GM12878 (cell line): ENCODE results near the gene CYP4V2. TPM values are rescaled to one million over a fixed set of nuclear protein-coding genes. Genes with fewer than 3 reads are reported as not detected.

Source experiments
- CEBPB ChIP-seq, 2 experiments: fragments of 150-350 bp in 1 of 2; IDR thresholded peaks; 2 replicates each; pipeline ENCODE4 v1.6.1; 2012 to 2014; ENCODE audit warnings: low read depth in 2 of 2, low read length in 2 of 2, borderline replicate concordance in 1 of 2, inconsistent platforms in 1 of 2
- CEBPZ ChIP-seq: fragments of 150-350 bp; IDR thresholded peaks from 2 replicates; pipeline ENCODE4 v1.6.1; 2016; ENCODE audit warnings: low read depth, low read length
- EP300 ChIP-seq, 2 experiments: fragments of 150-350 bp in 1 of 2; IDR thresholded peaks; 2 replicates each; pipeline ENCODE4 v1.6.1; 2011 to 2012; ENCODE audit warnings: low read depth in 2 of 2, low read length in 2 of 2, borderline replicate concordance in 1 of 2, improper control_type of control experiment in 1 of 2, inconsistent platforms in 1 of 2; ENCODE audit not compliant: control insufficient read depth in 1 of 2
- FOS ChIP-seq: IDR thresholded peaks from 3 replicates; pipeline ENCODE4 v1.6.1; 2011; ENCODE audit warnings: borderline replicate concordance; ENCODE audit not compliant: insufficient read length; ENCODE audit errors: extremely low read depth
- NKRF ChIP-seq: fragments of 450-650 bp; conservative IDR thresholded peaks from 2 replicates; pipeline ENCODE4 v1.6.1; 2017; ENCODE audit warnings: mild to moderate bottlenecking, moderate library complexity
- WRNIP1 ChIP-seq: IDR thresholded peaks from 2 replicates; pipeline ENCODE4 v1.6.1; 2011; ENCODE audit warnings: low read depth, low read length, improper control_type of control experiment, borderline replicate concordance
- ZBED1 ChIP-seq: IDR thresholded peaks from 2 replicates; pipeline ENCODE4 v1.6.1; 2016; ENCODE audit warnings: borderline replicate concordance
- polyA plus RNA-seq, 11 experiments: library from polyadenylated mRNA; depleted of rRNA in 4 of 11; unstranded in 6 of 11; stranded (reverse) in 5 of 11; fragments of >200 nt; fragmentation: Nextera tagmentation in 4 of 11; fragmentation: Illumina TruSeq in 1 of 11; extraction: Ambion mirVana in 4 of 11; extraction: Trizol in 1 of 11; gene quantifications; 1 replicate in 1 of 11; 2 replicates in 10 of 11; pipeline versions ENCODE4 v1.2.1 to v1.2.3, GENCODE V29; 2011 to 2016; ENCODE audit warnings: inconsistent platforms in 2 of 11, missing spikeins in 2 of 11, low read depth in 1 of 11
- total RNA-seq, 4 experiments: library from RNA; depleted of rRNA in 3 of 4; stranded (reverse); fragments of >200 nt in 3 of 4; fragmentation: Illumina TruSeq in 1 of 4; extraction: Trizol in 1 of 4; gene quantifications; 2 replicates each; pipeline versions ENCODE4 v1.2.1 to v1.2.3, GENCODE V29; 2013 to 2021

The CYP4V2 gene
- total and polyA plus RNA-seq, 10 of the 15 experiments (the other 5 are each of a cell fraction or from before 2014, with no cell fraction given): 1.2 to 8.2 (median 6.8) TPM

GRCh38 chr4:186196063-186196462 is 4.7 kb downstream of the CYP4V2 start (continued):
- no peak for TF ChIP-seq CEBPB (IDR thresholded peaks at IDR 0.05; ENCODE audit: borderline replicate concordance in 1 of 2, low read depth in 2 of 2, low read length in 2 of 2)
- no peak for TF ChIP-seq NKRF
- TF ChIP-seq EP300 (IDR thresholded peaks at IDR 0.05; ENCODE audit: borderline replicate concordance in 1 of 2, control insufficient read depth in 1 of 2, low read depth in 2 of 2, low read length in 2 of 2): no peak
- no peak for TF ChIP-seq ZBED1
- TF ChIP-seq WRNIP1: no peak
- no peak for TF ChIP-seq FOS
- TF ChIP-seq CEBPZ: no peak
